HepG2 (cell line): ENCODE data around the gene HS3ST5. TPM values are rescaled to one million over a fixed set of nuclear protein-coding genes. Genes with fewer than 3 reads are reported as not detected.

Source experiments
- ATAC-seq: fragments of 200-7000 bp; cut with Tn5 transposase; 3 replicates; pipeline ENCODE4 v1.9.1; 2020; ENCODE audit warnings: mild to moderate bottlenecking, moderate library complexity
- BruUV-seq: library from RNA; stranded (reverse); fragments of 400-500 nt; replicated peaks from 2 replicates; lab custom pipeline; 2021; lab: Mats Ljungman, UMichigan
- CTCF ChIA-PET: fragments of 300-600 bp; formaldehyde crosslinking; extraction: SDS; loops from one replicate; lab custom pipeline; 2021; ENCODE audit warnings: low total read pairs, inconsistent platforms, low intra/inter-chr PET ratio; lab: Yijun Ruan, JAX
- POLR2A ChIA-PET: fragments of 350-600 bp; sonication (Branson Sonifier 250); formaldehyde crosslinking; loops from one replicate; lab custom pipeline; 2020; ENCODE audit warnings: antibody characterized with exemption, inconsistent platforms; lab: Yijun Ruan, JAX
- DNase-seq: peaks from one replicate; pipeline ENCODE4 v3.0.0-alpha.2; 2015; ENCODE audit warnings: low spot score
- FAIRE-seq: peaks from 3 replicates; lab custom pipeline; 2011; peaks lifted over from hg19 to GRCh38; lab: Jason Lieb, UNC
- H2AFZ ChIP-seq: one replicate; pipeline ENCODE4 v1.6.1; 2011; ENCODE audit warnings: low read length, inconsistent platforms
- H3K27ac ChIP-seq: fragments of 300-600 bp; 3 replicates; pipeline ENCODE4 v1.8.0; 2011; ENCODE audit warnings: mixed run types, mild to moderate bottlenecking, mixed read lengths, low read length, inconsistent platforms; ENCODE audit not compliant: insufficient read depth; ENCODE audit errors: extremely low read length
- H3K27me3 ChIP-seq, 2 experiments: fragments of 200-600 bp in 1 of 2; 2 replicates in 1 of 2; 3 replicates in 1 of 2; pipeline versions ENCODE4 v1.6.0 to v1.8.0; 2011; ENCODE audit warnings: low read length in 2 of 2, mild to moderate bottlenecking in 2 of 2, moderate library complexity in 2 of 2, inconsistent platforms in 1 of 2; ENCODE audit not compliant: insufficient read depth in 2 of 2, control insufficient read depth in 1 of 2
- H3K36me3 ChIP-seq, 2 experiments: fragments of 200-600 bp in 1 of 2; replicated peaks in 1 of 2; 2 replicates in 1 of 2; 3 replicates in 1 of 2; pipeline versions ENCODE4 v1.5.1 to v1.8.0; 2011; ENCODE audit warnings: low read length in 2 of 2, inconsistent platforms in 1 of 2; ENCODE audit not compliant: insufficient read depth in 2 of 2, control insufficient read depth in 1 of 2
- H3K4me1 ChIP-seq: 2 replicates; pipeline ENCODE4 v1.5.1; 2012; ENCODE audit warnings: low read length, inconsistent platforms; ENCODE audit not compliant: insufficient read depth
- H3K4me2 ChIP-seq: 2 replicates; pipeline ENCODE4 v1.6.0; 2011; ENCODE audit warnings: low read depth, low read length, inconsistent platforms
- H3K4me3 ChIP-seq, 3 experiments: fragments of 200-600 bp in 1 of 3; sonication (generic), shearing (Covaris generic) in 1 of 3; replicated peaks in 1 of 3; 2 replicates each; pipeline ENCODE4 v1.5.1; 2011 to 2016; ENCODE audit warnings: low read length in 3 of 3, inconsistent platforms in 2 of 3, low read depth in 2 of 3, mild to moderate bottlenecking in 2 of 3, control low read depth in 1 of 3, mixed read lengths in 1 of 3; ENCODE audit not compliant: insufficient read depth in 1 of 3
- H3K79me2 ChIP-seq: one replicate; pipeline ENCODE4 v1.6.1; 2011; ENCODE audit warnings: low read length, inconsistent platforms; ENCODE audit not compliant: insufficient read depth
- H3K9ac ChIP-seq: 2 replicates; pipeline ENCODE4 v1.6.0; 2011; ENCODE audit warnings: mild to moderate bottlenecking, low read depth, low read length, inconsistent platforms; ENCODE audit not compliant: insufficient read depth
- H3K9me3 ChIP-seq: 2 replicates; pipeline ENCODE4 v1.5.1; 2012; ENCODE audit warnings: mild to moderate bottlenecking, low read length
- H4K20me1 ChIP-seq: 2 replicates; pipeline ENCODE4 v1.6.0; 2011; ENCODE audit warnings: inconsistent platforms, mild to moderate bottlenecking, low read length, moderate library complexity; ENCODE audit not compliant: insufficient read depth
- BRCA1 ChIP-seq: sonication (generic); formaldehyde crosslinking; IDR thresholded peaks from 2 replicates; pipeline ENCODE4 v1.4.0; 2020; ENCODE audit warnings: missing genetic modification reagents
- ETV5 ChIP-seq: IDR thresholded peaks from 2 replicates; pipeline ENCODE4 v1.6.1; 2018; ENCODE audit warnings: missing biosample characterization, missing genetic modification reagents, inconsistent platforms, borderline replicate concordance
- KLF13 ChIP-seq: sonication (generic); formaldehyde crosslinking; IDR thresholded peaks from 2 replicates; pipeline ENCODE4 v1.4.0; 2020; ENCODE audit warnings: mild to moderate bottlenecking, missing genetic modification reagents
- NPAS2 ChIP-seq: sonication (generic); formaldehyde crosslinking; IDR thresholded peaks from 2 replicates; pipeline ENCODE4 v1.8.0; 2022; ENCODE audit warnings: mild to moderate bottlenecking, missing genetic modification reagents, borderline replicate concordance
- PAF1 ChIP-seq: IDR thresholded peaks from 2 replicates; pipeline ENCODE4 v1.6.1; 2016; ENCODE audit warnings: missing genetic modification reagents, missing compliant biosample characterization
- SAFB2 ChIP-seq: sonication (generic); formaldehyde crosslinking; IDR thresholded peaks from 2 replicates; pipeline ENCODE4 v1.5.1; 2020; ENCODE audit warnings: missing genetic modification reagents, low read depth, mild to moderate bottlenecking, borderline replicate concordance
- SRSF1 ChIP-seq: fragments of 200-400 bp; formaldehyde crosslinking; optimal IDR thresholded peaks from 2 replicates; pipeline ENCODE3; 2017; ENCODE audit warnings: mild to moderate bottlenecking, low read depth, low read length, moderate library complexity
- TOE1 ChIP-seq: sonication (generic); formaldehyde crosslinking; IDR thresholded peaks from 2 replicates; pipeline ENCODE4 v1.4.0; 2020; ENCODE audit warnings: mild to moderate bottlenecking, missing genetic modification reagents
- ZNF24 ChIP-seq: fragments of 450-650 bp; IDR thresholded peaks from 2 replicates; pipeline ENCODE4 v1.6.1; 2017; ENCODE audit warnings: antibody characterized with exemption, mild to moderate bottlenecking
- ZNF570 ChIP-seq: sonication (generic); formaldehyde crosslinking; IDR thresholded peaks from 2 replicates; pipeline ENCODE4 v1.4.0; 2020; ENCODE audit warnings: mild to moderate bottlenecking, missing genetic modification reagents, borderline replicate concordance
- WGBS: methylation state at CpG from one replicate; pipeline ENCODE4 v1.1.6; 2017; ENCODE audit warnings: low lambda C conversion rate; 5-methylcytosine and 5-hydroxymethylcytosine counted together
- in situ Hi-C: cut with HindIII; loops from 2 replicates; pipeline ENCODE4 v1.10.0; 2017; ENCODE audit warnings: low pct_unique_long_range_greater_than_20kb; ENCODE audit not compliant: extremely low pct_ligation_motif_present
- intact Hi-C: fragments of 100-400 bp; cut with micrococcal nuclease; formaldehyde crosslinking; loops from one replicate; pipeline ENCODE4 v1.10.0; 2022; ENCODE audit not compliant: unreplicated experiment
- polyA plus RNA-seq, 8 experiments: library from polyadenylated mRNA; depleted of rRNA in 3 of 8; stranded (reverse) in 7 of 8; unstranded in 1 of 8; fragments of >200 nt; fragmentation: Illumina TruSeq in 4 of 8; extraction: Trizol in 4 of 8; gene quantifications; 2 replicates each; pipeline versions ENCODE4 v1.2.1 to v1.2.3, GENCODE V29; 2011 to 2016; ENCODE audit warnings: low read depth in 4 of 8, missing spikeins in 1 of 8, mixed read lengths in 1 of 8; ENCODE audit not compliant: insufficient read depth in 1 of 8
- total RNA-seq, 5 experiments: library from RNA; depleted of rRNA; stranded (reverse); fragments of >200 nt; fragmentation: Illumina TruSeq; extraction: Trizol; gene quantifications; 2 replicates each; pipeline ENCODE4 v1.2.3, GENCODE V29; 2016; ENCODE audit warnings: low read depth in 1 of 5
- TF ChIP-seq, protein P1 (sequence below): IDR thresholded peaks from 2 replicates; pipeline ENCODE4 v1.4.0; 2020; ENCODE audit warnings: mild to moderate bottlenecking, missing genetic modification reagents

The HS3ST5 gene
- total and polyA plus RNA-seq, 2 of the 13 experiments (the other 11 are each of a cell fraction or from before 2014, with no cell fraction given), result 1.1 to 1.6 TPM

DNA sequence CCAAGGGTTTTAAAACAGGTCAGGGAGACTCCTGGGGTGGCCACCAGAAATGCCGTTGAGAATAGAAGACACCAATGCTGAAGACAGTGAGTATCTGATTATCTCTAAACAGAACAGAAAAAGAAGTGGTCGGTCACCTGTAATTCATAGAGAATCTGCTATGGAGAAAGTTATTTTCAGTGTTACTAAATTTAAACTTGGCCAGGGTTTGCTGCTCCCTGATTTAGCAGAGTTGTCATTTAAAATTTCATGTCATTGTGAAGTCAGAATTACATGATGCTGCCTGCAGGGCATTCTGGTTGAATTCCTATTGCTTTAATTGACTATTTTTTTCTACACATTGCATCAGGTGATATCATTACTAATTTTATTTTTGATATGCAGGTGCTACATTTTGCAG, 114.1 kb downstream of the HS3ST5 start:
- POLR2A ChIA-PET, result no interaction called here
- no peak overlapping the region for H3K27ac ChIP-seq
- no peaks in the 10 kb centered on the region; the same call in 1 of the 2 replicates for H3K4me1 ChIP-seq
- 100% methylated on average over 2 of the region's 2 CpGs for WGBS
- no peak for DNase-seq
- no peak for TF ChIP-seq NPAS2 (CRISPR knock-in tag)
- TF ChIP-seq SAFB2 (CRISPR knock-in tag), result no peak
- TF ChIP-seq TOE1, result no peak
- TF ChIP-seq SRSF1, result no peak
- no peak for TF ChIP-seq ETV5 (CRISPR knock-in tag)
- no peak for TF ChIP-seq KLF13 (CRISPR knock-in tag)
- TF ChIP-seq PAF1 (CRISPR knock-in tag), result no peak
- no peak for TF ChIP-seq BRCA1
- TF ChIP-seq, protein P1, sequence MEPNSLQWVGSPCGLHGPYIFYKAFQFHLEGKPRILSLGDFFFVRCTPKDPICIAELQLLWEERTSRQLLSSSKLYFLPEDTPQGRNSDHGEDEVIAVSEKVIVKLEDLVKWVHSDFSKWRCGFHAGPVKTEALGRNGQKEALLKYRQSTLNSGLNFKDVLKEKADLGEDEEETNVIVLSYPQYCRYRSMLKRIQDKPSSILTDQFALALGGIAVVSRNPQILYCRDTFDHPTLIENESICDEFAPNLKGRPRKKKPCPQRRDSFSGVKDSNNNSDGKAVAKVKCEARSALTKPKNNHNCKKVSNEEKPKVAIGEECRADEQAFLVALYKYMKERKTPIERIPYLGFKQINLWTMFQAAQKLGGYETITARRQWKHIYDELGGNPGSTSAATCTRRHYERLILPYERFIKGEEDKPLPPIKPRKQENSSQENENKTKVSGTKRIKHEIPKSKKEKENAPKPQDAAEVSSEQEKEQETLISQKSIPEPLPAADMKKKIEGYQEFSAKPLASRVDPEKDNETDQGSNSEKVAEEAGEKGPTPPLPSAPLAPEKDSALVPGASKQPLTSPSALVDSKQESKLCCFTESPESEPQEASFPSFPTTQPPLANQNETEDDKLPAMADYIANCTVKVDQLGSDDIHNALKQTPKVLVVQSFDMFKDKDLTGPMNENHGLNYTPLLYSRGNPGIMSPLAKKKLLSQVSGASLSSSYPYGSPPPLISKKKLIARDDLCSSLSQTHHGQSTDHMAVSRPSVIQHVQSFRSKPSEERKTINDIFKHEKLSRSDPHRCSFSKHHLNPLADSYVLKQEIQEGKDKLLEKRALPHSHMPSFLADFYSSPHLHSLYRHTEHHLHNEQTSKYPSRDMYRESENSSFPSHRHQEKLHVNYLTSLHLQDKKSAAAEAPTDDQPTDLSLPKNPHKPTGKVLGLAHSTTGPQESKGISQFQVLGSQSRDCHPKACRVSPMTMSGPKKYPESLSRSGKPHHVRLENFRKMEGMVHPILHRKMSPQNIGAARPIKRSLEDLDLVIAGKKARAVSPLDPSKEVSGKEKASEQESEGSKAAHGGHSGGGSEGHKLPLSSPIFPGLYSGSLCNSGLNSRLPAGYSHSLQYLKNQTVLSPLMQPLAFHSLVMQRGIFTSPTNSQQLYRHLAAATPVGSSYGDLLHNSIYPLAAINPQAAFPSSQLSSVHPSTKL (CRISPR knock-in tag), result no peak
- no peak for TF ChIP-seq ZNF24
- TF ChIP-seq ZNF570, result no peak
- no peaks in the 10 kb centered on the region for H3K27me3 ChIP-seq
- H3K79me2 ChIP-seq, result no peaks in the 10 kb centered on the region
- CTCF ChIA-PET, result no interaction called here
- H3K4me3 ChIP-seq, result no peak overlapping the region
- H2AFZ ChIP-seq, result no peak overlapping the region
- no peaks in the 10 kb centered on the region for H3K36me3 ChIP-seq
- BruUV-seq, result no TSS peak
- no peak overlapping the region for H3K9ac ChIP-seq
- no peak overlapping the region for H3K4me2 ChIP-seq
- no peak for ATAC-seq
- H3K9me3 ChIP-seq, result peaks cover 7% of the 10 kb centered on the region; the same call in 1 of the 2 replicates
- in situ Hi-C loops (no loop called here), intact Hi-C loops (no loop called here)
- FAIRE-seq, result no peak
- no peaks in the 10 kb centered on the region for H4K20me1 ChIP-seq
